SK-N-MC (cell line): ENCODE measurements around the gene PPWD1.
"Not testable (repeated sequence)": the region's sequence is repeated elsewhere in the genome, so short reads cannot be mapped to it uniquely, and the experiment has no call there.

Source experiments
- DNase-seq: peaks from one replicate; pipeline ENCODE4 v3.0.0-alpha.2; 2011; ENCODE audit warnings: low read depth, low spot score
- H3K27ac ChIP-seq: fragments of 200-600 bp; sonication (generic); 2 replicates; pipeline ENCODE4 v1.5.1; 2016; ENCODE audit warnings: mixed run types
- H3K36me3 ChIP-seq: fragments of 200-600 bp; sonication (generic); 2 replicates; pipeline ENCODE4 v1.6.1; 2017; ENCODE audit warnings: antibody characterized with exemption, low read length, mixed read lengths; ENCODE audit not compliant: insufficient read depth
- H3K4me3 ChIP-seq: fragments of 200-600 bp; sonication (generic); 2 replicates; pipeline ENCODE4 v1.5.1; 2016
- H3K9ac ChIP-seq: fragments of 200-600 bp; sonication (generic); 2 replicates; pipeline ENCODE4 v1.8.0; 2017; ENCODE audit warnings: mixed run types, mixed read lengths; ENCODE audit not compliant: insufficient read length
- H3K9me3 ChIP-seq: fragments of 200-600 bp; sonication (generic); 2 replicates; pipeline ENCODE4 v1.6.1; 2017; ENCODE audit warnings: low read depth, mild to moderate bottlenecking, antibody characterized with exemption, low read length, moderate library complexity, mixed read lengths
- EZH2 ChIP-seq: fragments of 200-600 bp; sonication (generic); IDR thresholded peaks from one replicate; pipeline ENCODE4 v1.6.1; 2017; ENCODE audit warnings: antibody characterized with exemption
- FOXP2 ChIP-seq: optimal IDR thresholded peaks from 2 replicates; pipeline ENCODE3; 2011; ENCODE audit warnings: mild to moderate bottlenecking, moderate library complexity; ENCODE audit not compliant: insufficient read depth; ENCODE audit errors: extremely low read length, control extremely low read depth
- POLR2AphosphoS5 ChIP-seq: IDR thresholded peaks from 2 replicates; pipeline ENCODE4 v1.6.1; 2012; ENCODE audit warnings: mild to moderate bottlenecking, low read depth, low read length, borderline replicate concordance

PPWD1 gene

DNA sequence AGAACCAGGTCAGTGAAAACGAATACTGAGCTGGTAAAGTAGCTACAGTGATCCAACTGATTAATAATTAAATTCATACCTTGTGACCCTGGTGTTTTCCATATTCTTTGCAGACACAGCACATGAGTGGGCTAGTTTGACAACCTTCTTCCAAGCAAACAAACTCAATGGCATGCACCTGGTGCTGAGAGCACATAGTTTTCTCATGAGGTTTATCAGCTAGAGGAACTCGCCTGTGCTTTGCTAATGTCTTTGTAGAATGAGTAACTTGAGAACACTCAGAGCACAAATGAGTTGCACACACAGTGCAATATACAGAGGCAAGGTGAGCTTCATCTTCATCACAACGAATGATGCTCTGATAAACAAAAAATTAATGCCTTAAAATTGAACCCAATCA is 48.4 kb downstream of the PPWD1 start:
- H3K9me3 ChIP-seq, result no peaks in the 10 kb centered on the region
- H3K4me3 ChIP-seq, result no peak overlapping the region
- no peak overlapping the region for H3K27ac ChIP-seq
- no peak for DNase-seq
- H3K9ac ChIP-seq, result no peak overlapping the region
- H3K36me3 ChIP-seq, result peaks cover 49% of the 10 kb centered on the region
- TF ChIP-seq POLR2AphosphoS5 (no peak), FOXP2 (no peak), EZH2 (no peak)

DNA sequence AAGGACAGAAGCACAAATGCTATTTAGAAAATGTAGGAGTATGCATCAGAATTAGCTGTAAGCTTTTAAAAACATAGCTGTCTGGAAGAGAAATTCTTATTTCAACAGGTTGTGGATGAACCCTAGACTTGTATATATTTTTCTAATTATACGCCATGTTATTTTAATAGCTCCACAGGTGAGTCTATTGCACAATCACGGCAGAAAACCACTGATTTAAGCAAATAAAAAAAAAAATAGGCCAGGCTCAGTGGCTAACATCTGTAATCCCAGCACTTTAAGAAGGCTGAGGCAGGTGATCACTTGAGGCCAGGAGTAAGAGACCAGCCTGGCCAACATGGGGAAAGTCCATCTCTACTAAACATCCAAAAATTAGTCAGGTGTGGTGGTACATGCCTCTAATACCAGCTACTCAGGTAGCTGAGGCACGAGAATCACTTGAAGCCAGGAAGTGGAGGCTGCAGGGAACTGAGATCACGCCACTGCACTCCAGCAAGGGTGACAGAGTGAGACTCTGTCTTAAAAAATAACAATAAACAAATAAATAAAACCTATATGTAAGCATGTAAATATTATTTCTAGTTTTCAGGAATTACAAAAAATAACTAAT is 49.3 kb downstream of the PPWD1 start:
- TF ChIP-seq EZH2 (no peak), FOXP2 (no peak), POLR2AphosphoS5 (no peak)
- no peaks in the 10 kb centered on the region for H3K9me3 ChIP-seq
- no peak overlapping the region for H3K27ac ChIP-seq
- DNase-seq, result no peak
- peaks cover 44% of the 10 kb centered on the region for H3K36me3 ChIP-seq
- H3K4me3 ChIP-seq, result no peak overlapping the region
- no peak overlapping the region for H3K9ac ChIP-seq

DNA sequence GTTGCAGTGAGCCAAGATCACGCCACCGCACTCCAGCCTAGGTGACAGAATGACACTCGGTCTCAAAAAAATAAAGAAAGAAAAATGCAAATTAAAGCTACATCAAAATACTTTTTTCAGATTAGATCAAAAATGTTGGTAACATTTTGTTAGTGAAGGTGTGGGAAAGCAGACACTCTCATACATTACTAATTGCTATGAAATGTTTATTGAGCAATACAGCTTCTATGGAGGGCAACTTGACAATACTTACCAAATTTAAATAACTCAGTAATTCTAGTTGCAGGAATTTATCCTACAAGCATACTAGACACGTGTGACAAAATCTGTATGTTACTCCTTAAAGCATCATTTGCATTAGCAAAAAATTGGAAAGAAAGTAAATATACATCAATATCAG is 56.9 kb downstream of the PPWD1 start:
- H3K4me3 ChIP-seq, result no peak overlapping the region
- H3K9ac ChIP-seq, result no peak overlapping the region
- DNase-seq, result no peak
- H3K36me3 ChIP-seq, result peaks cover 4% of the 10 kb centered on the region; the same call in 1 of the 2 replicates
- H3K27ac ChIP-seq, result no peak overlapping the region
- no peaks in the 10 kb centered on the region for H3K9me3 ChIP-seq
- no peak for TF ChIP-seq EZH2
- no peak for TF ChIP-seq POLR2AphosphoS5
- no peak for TF ChIP-seq FOXP2

DNA sequence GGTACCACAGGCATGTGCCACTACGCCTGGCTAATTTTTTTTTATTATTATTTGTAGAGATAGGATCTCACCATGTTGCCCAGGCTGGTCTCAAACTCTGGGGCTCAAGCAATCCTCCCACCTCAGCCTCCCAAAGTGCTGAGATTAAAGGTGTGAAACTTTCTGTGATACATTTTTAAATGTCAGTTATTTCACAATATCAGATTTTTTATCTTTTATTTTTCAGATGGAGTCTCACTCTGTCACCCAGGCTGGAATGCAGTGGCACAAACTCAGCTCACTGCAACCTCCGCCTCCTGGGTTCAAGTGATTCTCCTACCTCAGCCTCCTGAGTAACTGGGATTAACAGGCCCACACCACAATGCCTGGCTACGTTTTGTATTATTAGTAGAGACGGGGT is 58.9 kb downstream of the PPWD1 start:
- not testable (repeated sequence) for H3K9ac ChIP-seq, H3K4me3 ChIP-seq, H3K9me3 ChIP-seq, DNase-seq, H3K27ac ChIP-seq, H3K36me3 ChIP-seq

DNA sequence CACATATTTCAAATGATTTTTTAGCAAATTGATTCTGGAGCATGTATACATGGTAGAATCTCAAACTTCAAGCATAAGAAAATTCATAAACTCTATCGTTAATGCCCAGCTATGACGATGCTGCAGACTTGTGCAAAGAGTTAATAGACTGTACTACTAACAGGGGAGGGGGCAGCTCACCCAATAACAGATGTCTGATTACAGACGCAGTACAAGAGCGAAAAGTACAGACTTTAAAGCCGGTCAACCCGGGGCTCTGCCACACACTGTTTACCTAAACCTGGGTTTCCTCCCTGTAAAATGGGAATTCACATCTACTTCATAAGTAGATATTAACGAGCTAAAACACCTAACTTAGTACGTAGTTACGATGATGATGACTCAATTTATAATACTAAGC is 60.4 kb downstream of the PPWD1 start:
- no peak for DNase-seq
- H3K27ac ChIP-seq, result no peak overlapping the region

DNA sequence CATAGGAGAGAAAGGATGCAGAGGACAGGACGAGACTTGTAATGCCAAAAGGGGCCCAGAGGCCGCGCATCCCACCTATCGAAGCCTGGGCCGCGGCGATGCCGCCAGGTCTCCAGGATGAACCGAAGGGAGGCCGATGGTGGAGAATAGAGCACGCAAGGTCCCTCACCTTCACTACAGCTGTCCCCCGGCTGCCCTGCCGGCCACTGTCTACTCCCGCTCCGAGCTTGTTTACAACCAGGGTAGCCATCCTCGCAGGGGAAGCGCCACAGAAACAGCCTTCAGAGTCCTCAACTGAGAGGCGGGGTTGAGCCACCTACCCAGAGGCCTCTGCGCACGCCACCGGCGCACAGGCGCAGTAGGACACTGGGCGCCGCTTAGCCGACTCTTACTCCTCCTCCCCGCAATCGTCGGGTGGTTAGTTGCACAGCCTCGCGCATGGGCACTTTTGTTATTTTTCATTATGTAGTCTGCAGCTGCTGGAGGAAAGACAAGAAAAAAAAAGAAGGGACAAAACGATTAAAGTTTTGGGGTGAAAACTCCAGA is 61.0 kb downstream of the PPWD1 start, which contains the start of gene TRIM23:
Gene TRIM23 (minus strand): TSS at position 309 of the 546 bp plus-strand sequence. CDS start 59 bp downstream, at position 250.
- H3K9ac ChIP-seq, result peak within 1 kb of the TSS; percentile 95
- peak within 1 kb of the TSS; percentile 94 for H3K27ac ChIP-seq
- H3K36me3 ChIP-seq, result peaks cover 9% of the 10 kb centered on the region
- H3K4me3 ChIP-seq, result peak within 1 kb of the TSS; percentile 100
- H3K9me3 ChIP-seq, result no peaks in the 10 kb centered on the region
- no peak for DNase-seq
- TF ChIP-seq EZH2, result no peak
- peak; percentile 78 for TF ChIP-seq POLR2AphosphoS5

More for the DNA sequence above, 60.4 kb downstream of the PPWD1 start:
- H3K36me3 ChIP-seq, result peaks cover 9% of the 10 kb centered on the region; the same call in 1 of the 2 replicates
- H3K9me3 ChIP-seq, result no peaks in the 10 kb centered on the region
- H3K9ac ChIP-seq, result peak overlapping the region; percentile 95
- TF ChIP-seq FOXP2, result no peak
- peak overlapping the region; percentile 100 for H3K4me3 ChIP-seq

DNA sequence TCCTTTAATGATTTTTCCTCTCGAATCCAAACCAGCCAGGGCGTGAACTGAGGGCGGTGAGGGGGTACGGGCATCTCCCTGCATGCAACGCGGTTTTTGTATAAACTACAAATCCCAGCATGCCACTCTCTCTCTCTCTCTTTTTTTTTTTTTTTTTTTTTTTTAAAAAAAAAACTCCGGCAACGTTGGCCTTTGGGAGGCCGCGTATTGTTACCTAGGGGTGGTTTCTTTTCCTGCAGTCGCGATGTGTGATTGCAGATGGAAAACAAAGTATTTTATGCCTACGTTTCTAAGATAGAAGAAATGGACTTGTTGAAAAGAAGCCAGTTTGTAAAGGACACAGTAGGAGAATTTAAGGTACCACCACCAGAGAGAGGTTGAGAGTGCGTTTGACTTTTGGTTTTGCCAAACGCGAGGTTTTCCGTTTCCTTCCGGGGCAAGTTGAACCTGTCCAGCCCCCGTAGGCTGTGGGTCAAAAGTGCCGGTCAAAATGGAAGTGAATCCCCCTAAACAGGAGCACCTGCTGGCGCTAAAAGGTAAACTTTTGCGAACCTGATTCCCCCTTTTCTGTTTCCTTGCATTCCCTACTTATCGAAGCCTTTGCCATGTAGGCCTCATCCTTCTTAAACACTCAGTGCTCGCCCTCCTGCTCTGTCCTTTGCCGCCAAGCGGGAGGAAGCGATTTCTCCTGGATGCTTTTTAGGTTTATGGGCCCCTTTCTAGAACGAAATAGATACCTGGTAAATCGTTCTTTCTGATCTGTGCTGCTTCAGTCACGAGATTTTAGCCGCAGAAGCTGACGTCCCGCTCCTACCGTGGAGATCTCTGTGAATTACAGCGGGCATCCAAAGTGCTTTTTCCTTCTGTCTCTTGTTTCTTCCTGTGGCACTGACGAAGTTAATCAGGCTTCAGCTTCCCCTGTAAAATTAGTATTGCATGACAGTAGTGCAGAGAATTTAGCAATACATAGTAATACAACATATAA is 61.8 kb downstream of the PPWD1 start, which contains the start of the genes SHLD3 and TRAPPC13:
Gene SHLD3 (plus strand): TSS at position 457 of the 985 bp plus-strand sequence. CDS start 4,561 bp downstream, outside the sequence.
Gene TRAPPC13 (plus strand): TSS at position 457 of the 985 bp plus-strand sequence. CDS start 34 bp downstream, at position 491.
- Histone ChIP-seq H3K9me3 (no peaks in the 10 kb centered on the region), H3K4me3 (peak within 1 kb of the TSS; percentile 100), H3K36me3 (peaks cover 17% of the 10 kb centered on the region), H3K9ac (peak within 1 kb of the TSS; percentile 95), H3K27ac (peak within 1 kb of the TSS; percentile 94)
- DNase-seq, result peak; percentile 88
- peak; percentile 54 for TF ChIP-seq POLR2AphosphoS5
- TF ChIP-seq EZH2, result no peak

DNA sequence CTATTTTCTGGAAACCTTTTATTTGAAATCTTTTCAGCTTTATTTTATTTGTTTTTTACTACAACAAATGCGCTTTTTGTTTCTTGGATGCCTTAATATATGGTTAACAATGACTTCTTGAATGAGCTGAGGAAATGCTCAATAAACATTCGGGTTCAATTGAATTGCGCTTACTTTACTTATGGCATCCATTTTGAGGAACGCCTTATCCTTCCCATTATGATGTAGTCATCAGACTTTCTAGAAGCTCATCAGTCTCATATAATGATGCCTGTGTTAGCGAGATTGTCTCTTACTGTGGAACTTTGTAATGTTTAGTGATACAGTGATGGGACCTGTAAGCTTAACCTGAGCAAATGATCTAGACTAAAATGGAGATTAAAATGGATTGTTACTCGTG is 62.6 kb downstream of the PPWD1 start:
- Histone ChIP-seq H3K9me3 (no peaks in the 10 kb centered on the region), H3K27ac (peak overlapping the region; percentile 94), H3K9ac (peak overlapping the region; percentile 95), H3K4me3 (peak overlapping the region; percentile 100), H3K36me3 (peaks cover 19% of the 10 kb centered on the region)
- TF ChIP-seq FOXP2 (no peak), POLR2AphosphoS5 (no peak), EZH2 (no peak)
- DNase-seq, result no peak

DNA sequence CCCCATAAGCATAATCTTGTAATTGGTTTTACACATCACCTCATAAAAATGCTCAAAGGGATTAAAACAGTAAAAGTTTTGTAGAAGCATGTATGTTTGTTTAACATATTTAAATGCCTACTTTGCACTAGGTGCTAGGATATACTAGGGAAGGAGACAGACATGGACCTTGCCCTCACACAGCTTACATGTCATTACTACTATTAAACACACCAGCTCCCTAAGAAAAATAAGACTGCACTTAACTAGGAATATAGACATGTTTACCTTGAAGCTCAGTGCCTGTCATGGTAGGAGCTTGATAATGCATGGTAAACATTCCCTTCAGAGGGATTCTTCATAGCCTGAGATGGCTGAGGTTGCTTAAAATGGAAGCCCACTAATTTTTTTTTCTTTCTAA is 67.9 kb downstream of the PPWD1 start:
- Histone ChIP-seq H3K9ac (no peak overlapping the region), H3K27ac (no peak overlapping the region), H3K9me3 (no peaks in the 10 kb centered on the region), H3K4me3 (no peak overlapping the region), H3K36me3 (peaks cover 22% of the 10 kb centered on the region)
- no peak for TF ChIP-seq FOXP2
- DNase-seq, result no peak
